ENCODE measurements around the gene KDELR1. TPM values are rescaled to one million over a fixed set of nuclear protein-coding genes. Genes with fewer than 3 reads are reported as not detected.
A peak's percentile ranks its signal among the peaks of the same experiment; 100 is the strongest.

KDELR1 gene
- total RNA-seq, 1 experiment from 2014 or later = 198 TPM

GRCh38 chr19:48400018-48400742, 8.8 kb upstream of the KDELR1 start:
- Histone ChIP-seq H3K79me1 (ENCODE audit: insufficient read depth, low read depth, low read length, poor library complexity, severe bottlenecking) (no peaks in the 10 kb centered on the region), H2BK15ac (ENCODE audit: low read depth, low read length) (no peak overlapping the region), H2BK12ac (ENCODE audit: insufficient read length, low read depth, low read length) (no peak overlapping the region), H3K4me1 (ENCODE audit: insufficient read depth, low read length) (peaks cover 8% of the 10 kb centered on the region; the same call in 1 of the 2 replicates), H2BK5ac (ENCODE audit: insufficient read length, low read length) (no peak overlapping the region), H2BK120ac (ENCODE audit: low read depth, low read length, poor library complexity, severe bottlenecking) (no peak overlapping the region), H3T11ph (ENCODE audit: low read length) (no peak overlapping the region), H2AK5ac (ENCODE audit: insufficient read length, low read length) (no peak overlapping the region), H3K14ac (ENCODE audit: insufficient read depth, low read length) (peak overlapping the region; percentile 34; the same call in 1 of the 2 replicates), H3K9me3 (ENCODE audit: control insufficient read depth, low read depth, low read length) (no peaks in the 10 kb centered on the region), H3K27ac (ENCODE audit: insufficient read length, low read depth, low read length) (peak overlapping the region; percentile 78), H4K20me1 (ENCODE audit: control insufficient read depth, insufficient read depth, insufficient read length) (no peaks in the 10 kb centered on the region), H3K4me2 (ENCODE audit: insufficient read depth, insufficient read length, low read length) (peak overlapping the region; percentile 47), H3K18ac (ENCODE audit: insufficient read length, low read depth, low read length) (peak overlapping the region; percentile 63), H4K5ac (ENCODE audit: insufficient read length, low read depth, low read length) (no peak overlapping the region), H4K8ac (replicated peaks; ENCODE audit: insufficient read length, low read depth, low read length) (no peak overlapping the region), H3K23ac (ENCODE audit: insufficient read length, low read depth, low read length) (no peak overlapping the region), H2BK20ac (ENCODE audit: low read depth, low read length, poor library complexity, severe bottlenecking) (no peak overlapping the region), H3K9ac (ENCODE audit: extremely low read depth, insufficient read length, low read length) (peak overlapping the region; percentile 5), H3K56ac (ENCODE audit: insufficient read length, low read depth, low read length) (no peak overlapping the region), H3K27me3 (ENCODE audit: insufficient read depth, low read length) (peaks cover 3% of the 10 kb centered on the region; the same call in 1 of the 2 replicates), H3K79me2 (ENCODE audit: insufficient read depth, low read length) (no peaks in the 10 kb centered on the region; the same call in 1 of the 2 replicates), H3K4ac (ENCODE audit: low read depth, low read length) (no peak overlapping the region; the same call in 1 of the 2 replicates), H4K91ac (ENCODE audit: insufficient read length, low read depth, low read length) (no peak overlapping the region), H3K23me2 (ENCODE audit: insufficient read length, low read depth, low read length, poor library complexity, severe bottlenecking) (peaks cover 15% of the 10 kb centered on the region), H2AFZ (ENCODE audit: low read length) (no peak overlapping the region)
- Mint-ChIP-seq H3K27ac (peak overlapping the region; percentile 99), H3K9me3 (no peaks in the 10 kb centered on the region; a peak in 1 of 5 replicates), H3K4me3 (peak overlapping the region; percentile 64 to 77), H3K4me1 (peaks cover 50 to 68% of the 10 kb centered on the region in 2 experiments), H3K36me3 (ENCODE audit: insufficient read depth in 1 of 3, low read depth in 3 of 3) (no peaks in the 10 kb centered on the region; a peak in 1 of 7 replicates), H3K27me3 (ENCODE audit: low read depth) (peaks cover 30% of the 10 kb centered on the region)
- WGBS (ENCODE audit: extremely low coverage, insufficient read length, low lambda C conversion rate) = no CpG with 5 or more reads among the region's 14 CpGs
- DNase-seq = peak; percentile 98
- no peak for TF ChIP-seq CTCF (conservative IDR thresholded peaks at IDR 0.05)
